ENCODE results near the gene PSME1. TPM values are rescaled to one million over a fixed set of nuclear protein-coding genes. Genes with fewer than 3 reads are reported as not detected.

The PSME1 gene
- total and polyA plus RNA-seq, 2 of the 13 experiments (the other 11 are each of a cell fraction or from before 2014, with no cell fraction given) = 159 to 608 TPM

GRCh38 chr14:24092110-24092504 is 43.9 kb upstream of the PSME1 start (continued):
- TF ChIP-seq CTCF (CRISPR knock-in tag; IDR thresholded peaks at IDR 0.05) (peak; percentile 40), HMGA1 (CRISPR knock-in tag; conservative IDR thresholded peaks at IDR 0.05) (no peak)

GRCh38 chr14:24092505-24093206 is 43.3 kb upstream of the PSME1 start:
- WGBS (ENCODE audit: low lambda C conversion rate) = 95% methylated on average over 4 of the region's 4 CpGs
- 0 out of 4 replicates have a peak, but pooled peaks of 1 of the 2 experiments have one; percentile 3 for TF ChIP-seq POLR2A (IDR thresholded peaks at IDR 0.05; ENCODE audit: insufficient read depth in 1 of 2, low read depth in 2 of 2, low read length in 2 of 2)
- peak; percentile 53; the same call in 1 of the 2 replicates for TF ChIP-seq FOXJ3 (CRISPR knock-in tag; IDR thresholded peaks at IDR 0.05; ENCODE audit: borderline replicate concordance)
- 0 out of 2 replicates have a peak, but pooled peaks have one; percentile 11 for TF ChIP-seq PATZ1 (CRISPR knock-in tag; IDR thresholded peaks at IDR 0.05)
- 0 out of 2 replicates have a peak, but pooled peaks have one; percentile 69 for TF ChIP-seq ZNF724P (CRISPR knock-in tag; IDR thresholded peaks at IDR 0.05; ENCODE audit: borderline replicate concordance)
- TF ChIP-seq ZNF691 (CRISPR knock-in tag; IDR thresholded peaks at IDR 0.05; ENCODE audit: borderline replicate concordance, low read depth) = peak; percentile 72; the same call in 1 of the 2 replicates
- no peak for TF ChIP-seq FOXK1 (CRISPR knock-in tag; IDR thresholded peaks at IDR 0.05; ENCODE audit: borderline replicate concordance, low read depth)
- no peak for TF ChIP-seq ATF4 (CRISPR knock-in tag; IDR thresholded peaks at IDR 0.05)
- TF ChIP-seq ZSCAN22 (CRISPR knock-in tag; IDR thresholded peaks at IDR 0.05) = peak; percentile 33; the same call in 1 of the 2 replicates
- TF ChIP-seq BRF2 (CRISPR knock-in tag; IDR thresholded peaks at IDR 0.05) = peak; percentile 5; the same call in 1 of the 2 replicates
- peak; percentile 94 for TF ChIP-seq ZBTB8A (CRISPR knock-in tag; IDR thresholded peaks at IDR 0.05; ENCODE audit: borderline replicate concordance, low read depth)
- TF ChIP-seq ZNF343 (CRISPR knock-in tag; IDR thresholded peaks at IDR 0.05) = 0 out of 2 replicates have a peak, but pooled peaks have one; percentile 58

More at GRCh38 chr14:24092505-24093206, 43.3 kb upstream of the PSME1 start:
- BruUV-seq (replicated peaks) = no TSS peak
- FAIRE-seq (no peak), DNase-seq (ENCODE audit: low spot score) (no peak), ATAC-seq (no peak)
- Histone ChIP-seq H2AFZ (ENCODE audit: low read length) (no peak overlapping the region), H3K27me3 (ENCODE audit: control insufficient read depth in 1 of 2, insufficient read depth in 2 of 2, low read length in 2 of 2) (peaks cover 0 to 6% of the 10 kb centered on the region in 2 experiments; a peak in 1 of 5 replicates), H3K4me3 (replicated peaks in 1 of 3; ENCODE audit: insufficient read depth in 1 of 3, low read depth in 2 of 3, low read length in 3 of 3) (no peak overlapping the region), H3K4me2 (ENCODE audit: low read depth, low read length) (no peak overlapping the region), H3K27ac (ENCODE audit: extremely low read length, insufficient read depth, low read length) (no peak overlapping the region), H3K9ac (ENCODE audit: insufficient read depth, low read depth, low read length) (no peak overlapping the region), H3K4me1 (ENCODE audit: insufficient read depth, low read length) (peaks cover 67% of the 10 kb centered on the region), H4K20me1 (ENCODE audit: insufficient read depth, low read length) (0 out of 2 replicates have a peak, but pooled peaks cover 4% of the 10 kb centered on the region), H3K9me3 (ENCODE audit: low read length) (no peaks in the 10 kb centered on the region), H3K79me2 (ENCODE audit: insufficient read depth, low read length) (peaks cover 26% of the 10 kb centered on the region), H3K36me3 (replicated peaks in 1 of 2; ENCODE audit: control insufficient read depth in 1 of 2, insufficient read depth in 2 of 2, low read length in 2 of 2) (peaks cover 7 to 8% of the 10 kb centered on the region in 2 experiments)
- in situ Hi-C loops (cut with HindIII; ENCODE audit: extremely low pct_ligation_motif_present, low pct_unique_long_range_greater_than_20kb) (loop anchor here (5.0 kb wide), 2 partner anchors 35 to 80 kb away; no protein-coding TSS in a partner anchor), intact Hi-C loops (cut with micrococcal nuclease; ENCODE audit: unreplicated experiment) (loop anchor here (5.0 kb wide), 2 partner anchors 110 to 480 kb away; no protein-coding TSS in a partner anchor)
- CTCF ChIA-PET (ENCODE audit: low intra/inter-chr PET ratio, low total read pairs) = interaction anchor here (2.7 to 4.2 kb wide), 4 partner anchors 16 to 79 kb away, joined by 10 to 86 read pairs (median 23); no protein-coding TSS in a partner anchor
- POLR2A ChIA-PET = interaction anchor here (1.0 to 14.4 kb wide), 29 partner anchors 8 to 1086 kb away, joined by 3 to 627 read pairs (median 28); partner anchors contain the start of genes ACIN1, C14orf119, CARMIL3 and CHMP4A

Measured in HepG2 (cell line).